GM19025 (cell line): ENCODE data around the gene MOCS3.
"Not testable (repeated sequence)": the region's sequence is repeated elsewhere in the genome, so short reads cannot be mapped to it uniquely, and the experiment has no call there.

Source experiments
- ATAC-seq: cut with Tn5 transposase; IDR thresholded peaks from one replicate; pipeline ENCODE4 v1.9.1; 2021; ENCODE audit warnings: mild to moderate bottlenecking, low read depth, moderate library complexity; ENCODE audit not compliant: unreplicated experiment

MOCS3 gene

GRCh38 chr20:50931306-50932015, 27.2 kb upstream of the MOCS3 start, which contains the start of gene ADNP:
Gene ADNP (minus strand): TSS chr20:50931437. CDS start chr20:50903996, 27,441 bp downstream.
- peak; percentile 59 for ATAC-seq

DNA sequence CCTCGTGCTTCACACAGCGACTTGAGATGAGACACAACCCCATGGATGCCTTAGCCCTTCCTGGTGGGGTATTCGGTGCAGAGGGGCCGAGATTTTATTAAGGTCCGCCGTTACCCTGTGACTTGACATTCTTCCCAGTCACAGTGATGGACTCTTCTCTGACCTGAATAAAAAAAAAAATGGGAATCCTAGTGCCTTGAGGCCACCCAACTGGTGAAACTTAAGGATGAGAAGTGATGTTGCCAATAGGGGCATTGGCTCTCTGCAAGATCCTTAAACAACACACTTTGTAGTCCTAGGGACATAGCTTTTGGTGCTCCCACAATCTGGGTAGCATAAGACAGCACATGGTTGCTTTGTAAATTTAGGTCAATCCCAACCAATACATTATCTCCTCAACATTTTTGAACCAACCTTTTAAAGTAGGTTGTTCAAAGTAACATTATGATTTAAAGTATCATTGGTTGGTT, 26.6 kb upstream of the MOCS3 start:
- no peak for ATAC-seq

GRCh38 chr20:50932691-50933280, 25.8 kb upstream of the MOCS3 start:
- ATAC-seq = no peak

DNA sequence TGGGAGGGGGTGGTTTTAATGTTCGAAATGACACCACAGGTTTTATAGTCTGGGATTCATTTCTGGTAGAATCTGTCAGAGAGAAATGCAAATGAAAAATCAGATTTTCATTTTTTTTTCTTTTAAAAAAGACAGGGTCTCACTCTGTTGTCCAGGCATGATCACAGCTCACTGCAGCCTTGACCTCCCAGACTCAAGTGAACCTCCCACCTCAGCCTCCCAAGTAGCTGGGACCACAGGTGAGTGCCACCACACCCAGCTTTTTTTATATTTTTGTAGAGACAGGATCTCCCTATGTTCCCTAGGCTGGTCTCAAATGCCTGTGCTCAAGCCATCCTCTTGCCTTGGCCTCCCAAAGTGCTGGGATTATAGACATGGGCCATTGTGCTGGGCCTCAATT, 25.0 kb upstream of the MOCS3 start:
- ATAC-seq = no peak

GRCh38 chr20:50943069-50943468, 15.5 kb upstream of the MOCS3 start:
- no peak for ATAC-seq

DNA sequence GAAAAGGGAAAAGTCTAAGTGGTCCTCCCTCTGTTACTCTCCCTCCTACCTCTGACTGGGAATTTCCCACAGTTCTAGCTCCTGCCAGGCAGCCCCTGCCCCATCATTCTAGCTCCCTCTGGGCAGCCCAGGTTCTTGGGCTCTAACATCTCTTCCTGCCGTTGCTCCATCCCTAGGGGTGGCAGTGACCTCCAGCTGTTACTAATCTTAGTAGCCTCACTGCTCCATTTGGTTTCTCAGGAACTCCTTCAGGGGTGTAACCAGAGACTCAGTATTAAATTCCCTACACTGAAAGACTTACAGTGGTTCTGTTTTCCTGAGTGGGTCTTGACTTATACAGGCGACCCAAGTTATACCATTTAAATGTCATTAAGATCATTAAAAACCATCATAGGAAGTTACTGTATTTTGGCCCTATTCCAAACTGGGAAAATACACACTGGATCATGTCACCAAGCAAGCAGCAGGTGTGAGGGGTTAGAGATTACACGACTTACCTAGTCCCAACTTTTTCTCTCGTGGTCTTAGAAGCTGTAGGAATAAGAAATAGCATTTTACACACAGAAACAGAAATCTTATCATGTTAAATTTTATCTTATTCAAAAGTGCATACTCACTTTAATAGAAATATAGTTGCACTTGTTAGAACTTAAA, 10.4 kb upstream of the MOCS3 start:
- ATAC-seq = no peak

GRCh38 chr20:50953196-50953595, 5.4 kb upstream of the MOCS3 start:
- ATAC-seq = no peak

DNA sequence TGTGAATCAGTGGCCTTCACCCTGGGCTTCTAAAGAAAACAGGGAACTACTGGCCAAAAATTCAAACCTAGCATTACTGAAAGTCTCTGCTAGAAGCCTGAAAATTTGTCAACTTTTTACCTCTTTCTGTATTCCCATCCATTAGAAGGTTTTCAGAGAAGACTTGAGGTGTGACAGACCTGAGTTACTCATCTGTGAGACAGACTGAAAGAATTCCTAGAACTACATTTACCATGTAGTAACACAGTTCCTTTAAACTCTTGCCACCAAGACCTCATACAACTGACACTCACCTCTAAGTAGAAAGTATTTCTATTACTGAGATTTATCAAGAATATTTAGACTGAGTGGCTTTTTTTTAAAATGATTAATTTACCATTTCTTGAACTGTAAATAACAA, 4.8 kb upstream of the MOCS3 start:
- ATAC-seq = no peak

GRCh38 chr20:50957276-50957675, 1.3 kb upstream of the MOCS3 start:
- no peak for ATAC-seq

DNA sequence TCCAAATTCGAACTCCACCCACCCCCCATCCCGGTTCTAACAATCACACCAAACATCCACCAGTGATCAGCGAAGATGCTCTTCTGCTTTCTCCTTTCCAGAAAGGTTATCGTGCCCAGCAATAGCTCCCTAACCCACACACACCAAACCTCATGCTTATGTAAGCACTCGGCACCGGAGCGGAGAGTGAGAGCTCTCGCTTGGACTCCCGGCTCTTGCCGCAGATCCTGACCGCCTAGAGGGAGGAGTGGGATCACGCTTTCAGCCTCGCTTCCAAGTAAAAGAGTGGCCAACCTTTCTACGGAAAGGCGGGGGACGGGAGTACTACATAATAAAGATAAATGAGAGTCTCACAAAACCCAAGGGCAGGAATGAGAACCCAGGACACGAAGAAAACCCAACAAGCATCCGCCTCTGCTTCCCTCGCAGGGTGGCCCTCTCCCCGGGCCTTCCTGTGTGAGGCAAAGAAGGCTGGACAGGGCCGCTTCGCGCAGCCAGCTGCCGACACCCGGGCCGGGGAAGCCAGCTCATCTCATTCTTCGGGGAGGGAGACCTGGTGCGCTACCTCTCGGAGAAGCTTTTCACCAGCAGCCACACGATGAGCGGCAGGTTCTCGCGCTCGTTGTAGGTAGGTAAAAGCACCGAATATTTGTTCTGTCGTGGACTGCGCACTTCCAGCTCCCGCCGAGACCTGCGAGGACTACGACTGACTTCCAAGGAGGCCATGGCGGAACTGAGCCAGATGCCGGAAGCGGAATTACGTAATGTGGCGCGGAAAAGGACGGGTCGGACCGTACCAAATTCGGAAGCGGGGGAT, 612 bp upstream of the MOCS3 start, which contains the start of gene DPM1:
Gene DPM1 (minus strand): TSS at position 735 of the 817 bp plus-strand sequence. CDS start 9 bp downstream, at position 726.
- peak; percentile 66 for ATAC-seq

DNA sequence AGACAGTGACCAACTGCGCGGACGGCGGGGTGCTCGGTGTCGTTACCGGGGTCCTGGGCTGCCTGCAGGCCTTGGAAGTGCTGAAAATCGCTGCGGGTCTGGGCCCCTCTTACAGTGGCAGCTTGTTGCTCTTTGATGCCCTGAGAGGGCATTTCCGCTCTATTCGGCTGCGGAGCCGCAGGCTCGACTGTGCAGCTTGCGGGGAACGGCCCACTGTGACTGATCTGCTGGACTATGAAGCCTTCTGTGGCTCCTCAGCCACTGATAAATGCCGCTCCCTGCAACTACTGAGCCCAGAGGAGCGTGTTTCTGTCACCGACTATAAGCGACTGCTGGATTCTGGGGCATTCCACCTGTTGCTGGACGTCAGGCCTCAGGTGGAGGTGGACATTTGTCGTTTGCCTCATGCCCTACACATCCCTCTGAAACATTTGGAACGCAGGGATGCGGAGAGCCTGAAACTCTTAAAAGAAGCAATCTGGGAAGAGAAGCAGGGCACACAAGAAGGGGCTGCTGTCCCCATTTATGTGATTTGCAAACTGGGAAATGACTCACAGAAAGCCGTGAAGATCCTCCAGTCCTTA, 1.0 kb downstream of the MOCS3 start:
- ATAC-seq = no peak

- ATAC-seq = no peak
Measured at GRCh38 chr20:50967586-50967985, 9.0 kb downstream of the MOCS3 start.

DNA sequence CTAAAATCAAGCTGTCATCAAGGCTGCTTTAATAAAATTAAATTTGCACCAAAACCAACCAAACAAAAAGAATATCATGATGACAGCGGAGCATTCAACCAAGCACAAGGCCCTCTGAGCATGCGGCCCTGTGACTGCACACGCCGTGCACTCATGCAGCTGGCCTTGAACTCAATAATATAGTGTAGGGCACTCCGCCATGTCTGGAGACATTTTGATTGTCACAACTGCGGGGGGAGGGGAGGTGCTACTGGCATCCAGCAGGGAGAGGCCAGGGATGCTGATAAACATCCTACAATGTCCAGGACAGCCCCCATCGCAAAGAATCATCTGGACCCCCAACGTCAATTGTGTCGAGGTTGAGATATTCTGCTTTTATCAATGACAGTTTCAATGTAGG, 9.7 kb downstream of the MOCS3 start:
- ATAC-seq = no peak

DNA sequence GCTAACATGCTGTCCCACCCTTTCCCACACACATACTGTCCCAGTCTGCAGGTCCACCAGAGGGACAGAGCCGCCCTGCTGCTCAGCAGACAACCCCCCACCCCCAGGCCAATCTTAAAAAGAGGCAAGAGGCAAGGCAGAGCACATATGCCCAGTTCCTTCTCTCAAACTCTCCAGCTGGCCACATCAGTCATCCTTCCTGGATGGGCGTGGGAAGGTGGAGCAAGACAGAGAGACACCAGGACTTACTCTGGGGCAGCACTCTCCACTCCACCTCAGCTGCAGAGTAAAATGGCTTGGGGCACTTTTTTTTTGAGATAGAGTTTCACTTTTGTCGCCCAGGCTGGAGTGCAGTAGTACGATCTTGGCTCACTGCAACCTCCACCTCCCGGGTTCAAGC, 10.8 kb downstream of the MOCS3 start:
- no peak for ATAC-seq

DNA sequence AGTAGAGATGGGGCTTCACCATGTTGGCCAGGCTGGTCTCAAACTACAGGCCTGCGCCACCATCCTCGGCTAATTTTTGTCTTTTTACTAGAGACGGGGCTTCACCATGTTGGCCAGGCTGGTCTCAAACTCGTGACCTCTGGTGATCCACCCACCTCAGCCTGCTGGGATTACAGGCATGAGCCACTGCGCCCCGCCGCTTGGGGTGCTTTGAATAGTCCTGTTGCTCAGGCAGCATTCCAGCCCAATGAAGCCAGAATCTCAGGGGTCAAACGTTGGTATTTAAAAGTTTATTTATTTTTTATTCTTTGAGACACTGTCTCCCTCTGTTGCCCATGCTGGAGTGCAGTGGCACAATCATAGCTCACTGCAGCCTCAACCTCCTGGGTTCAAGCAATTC, 11.3 kb downstream of the MOCS3 start:
- ATAC-seq = no peak

DNA sequence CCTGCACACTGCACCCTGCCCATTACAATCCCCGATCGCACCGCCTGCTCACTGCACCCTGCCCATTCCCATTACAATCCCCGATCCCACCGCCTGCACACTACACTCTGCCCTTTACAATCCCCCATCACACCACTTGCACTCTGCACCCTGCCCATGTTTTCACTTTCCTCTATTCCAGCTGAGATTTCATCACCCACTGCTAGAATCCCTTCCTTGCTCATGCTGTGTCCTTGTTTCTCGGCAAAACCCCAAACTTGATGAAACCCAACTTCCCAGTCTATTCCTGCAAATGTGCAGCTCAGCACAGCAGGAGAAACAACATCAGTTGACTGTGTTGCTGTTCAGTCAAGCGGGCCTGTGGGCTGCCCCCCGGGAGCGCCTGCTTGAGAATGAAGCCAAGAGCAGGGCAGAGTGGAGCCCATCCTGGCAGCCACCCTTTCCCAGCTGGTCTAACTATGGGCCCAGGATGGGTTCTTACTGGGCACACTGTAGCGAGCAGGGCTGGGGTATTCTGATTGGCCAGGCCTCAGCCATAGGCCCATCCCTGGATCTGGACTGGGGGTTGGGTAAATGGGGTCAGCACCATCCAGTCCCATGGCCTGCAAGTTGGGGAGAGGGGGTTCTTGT, 17.2 kb downstream of the MOCS3 start:
- ATAC-seq = no peak

- ATAC-seq = no peak
Measured at GRCh38 chr20:50977066-50978021, 18.7 kb downstream of the MOCS3 start.

DNA sequence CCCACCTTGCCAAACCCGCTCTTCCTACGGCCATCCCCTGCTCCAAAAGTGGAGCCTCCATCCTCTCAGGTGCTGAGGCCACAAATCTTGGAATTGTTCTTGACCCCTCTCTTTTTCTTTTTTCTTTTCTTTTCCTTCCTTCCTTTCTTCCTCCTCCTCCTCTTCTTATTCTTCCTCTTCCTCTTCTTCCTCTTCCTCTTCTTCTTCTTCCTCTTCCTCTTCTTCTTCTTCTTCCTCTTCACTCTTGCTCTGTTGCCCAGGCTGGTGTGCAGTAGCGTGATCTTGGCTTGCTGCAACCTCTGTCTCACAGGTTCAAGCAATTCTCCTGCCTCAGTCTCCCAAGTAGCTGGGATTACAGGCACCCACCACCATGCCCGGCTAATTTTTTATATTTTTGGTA, 19.9 kb downstream of the MOCS3 start:
- ATAC-seq = not testable (repeated sequence)
